DLD1 (cell line): ENCODE results near the gene HLA-B.
"Not testable (repeated sequence)": the region's sequence is repeated elsewhere in the genome, so short reads cannot be mapped to it uniquely, and the experiment has no call there.

Experiments used
- in situ Hi-C: cut with HindIII; loops from 2 replicates; pipeline ENCODE4 v1.10.0; 2017; ENCODE audit warnings: low sequenced_read_pairs

HLA-B gene

GRCh38 chr6:31385041-31385440 lies 28.1 kb upstream of the HLA-B start:
- in situ Hi-C loops: no loop called here

- in situ Hi-C loops: no loop called here
Observed at GRCh38 chr6:31383149-31383548, 26.2 kb upstream of the HLA-B start.

DNA sequence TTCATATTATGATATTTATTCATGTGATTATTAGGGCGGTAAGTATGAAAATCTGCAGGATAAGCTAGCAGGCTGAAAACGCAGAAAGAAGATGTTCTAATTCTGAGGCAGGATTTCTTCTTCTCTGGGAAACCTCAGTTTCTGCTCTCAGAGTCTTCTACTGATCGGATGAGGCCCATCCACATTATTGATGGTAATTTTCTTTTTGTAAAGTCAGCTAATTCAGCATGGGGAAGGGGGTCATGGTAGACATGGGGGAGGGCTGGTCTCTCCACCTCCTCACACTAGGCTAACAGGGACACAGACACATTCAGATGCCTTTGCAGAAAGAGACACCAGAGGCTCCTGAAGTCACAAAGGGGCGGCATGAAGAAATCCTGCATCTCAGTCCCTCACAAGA lies 24.7 kb upstream of the HLA-B start:
- in situ Hi-C loops: no loop called here

DNA sequence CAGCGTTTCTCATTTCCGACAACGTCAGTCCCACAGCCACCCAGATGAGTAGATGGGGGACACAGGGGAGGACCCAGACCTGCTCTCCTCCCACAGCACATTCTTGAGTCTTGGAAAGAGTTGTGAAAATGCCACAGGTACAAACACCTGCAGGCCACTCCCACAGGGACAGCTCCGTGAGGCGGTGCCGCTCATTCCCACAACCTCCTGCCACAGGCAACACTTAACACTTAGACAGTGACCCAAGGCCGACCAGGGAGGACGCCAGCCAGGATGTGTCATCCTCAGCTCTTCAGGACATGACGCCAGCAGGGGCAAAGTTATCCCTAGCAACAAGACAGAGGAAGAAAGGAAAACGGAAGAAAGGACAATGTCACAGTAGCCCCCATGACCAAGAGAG lies 22.9 kb upstream of the HLA-B start:
- in situ Hi-C loops: no loop called here

- in situ Hi-C loops: no loop called here
Observed at GRCh38 chr6:31378721-31379103, 21.7 kb upstream of the HLA-B start.

DNA sequence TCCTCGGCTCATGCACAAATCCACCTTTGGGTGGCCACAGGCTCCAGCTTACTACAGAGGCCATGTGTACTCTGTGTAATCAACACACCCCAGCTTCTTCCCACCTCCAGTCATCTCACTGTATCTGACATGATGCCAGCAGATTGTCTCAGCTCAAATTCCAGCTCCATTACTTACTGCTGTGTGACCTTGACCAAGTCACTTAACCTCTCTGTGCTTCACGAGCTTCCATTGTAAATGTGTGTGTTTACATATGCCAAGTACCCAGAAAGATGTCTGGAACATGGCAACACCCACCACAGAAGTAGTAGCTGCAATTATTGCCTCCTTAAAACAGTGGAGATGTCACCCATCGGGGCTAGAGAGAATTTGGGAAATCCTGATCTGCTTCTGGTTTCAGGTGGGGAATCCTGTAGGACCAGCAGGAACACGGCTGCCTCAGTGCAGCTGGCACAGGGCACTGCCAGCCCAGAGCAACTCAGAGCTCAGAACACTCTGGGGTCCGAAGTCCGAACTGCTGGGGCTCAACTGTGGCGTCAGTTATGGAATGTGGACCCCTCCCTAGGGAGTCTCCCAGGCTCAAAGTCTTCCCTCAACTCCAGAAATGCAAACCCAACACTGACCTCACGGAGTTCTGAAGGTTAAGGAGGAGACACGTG lies 21.2 kb upstream of the HLA-B start:
- in situ Hi-C loops: no loop called here

GRCh38 chr6:31377029-31377428 lies 20.1 kb upstream of the HLA-B start:
- in situ Hi-C loops: no loop called here

- in situ Hi-C loops: no loop called here
Observed at GRCh38 chr6:31375699-31376098, 18.7 kb upstream of the HLA-B start.

GRCh38 chr6:31374118-31374517 lies 17.1 kb upstream of the HLA-B start:
- in situ Hi-C loops: not testable (repeated sequence)

DNA sequence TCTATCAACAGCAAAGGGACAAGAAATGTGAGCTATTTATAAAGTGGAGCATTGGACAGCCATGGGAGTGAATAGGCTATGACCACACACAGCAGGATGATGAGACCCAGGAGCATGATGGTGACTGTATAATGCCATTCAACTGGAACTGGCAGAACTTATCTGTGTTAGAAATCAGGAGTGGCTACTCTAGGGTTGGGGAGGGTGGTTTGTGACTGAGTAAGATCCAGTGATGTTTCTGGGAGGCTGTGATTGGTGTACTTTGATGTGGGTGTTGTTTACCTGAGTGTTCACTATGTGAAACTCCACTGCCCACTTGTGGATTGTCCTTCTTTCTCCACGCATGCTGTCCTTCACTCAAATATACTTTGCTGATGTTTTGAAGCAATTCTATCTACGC lies 11.5 kb upstream of the HLA-B start:
- in situ Hi-C loops: no loop called here

DNA sequence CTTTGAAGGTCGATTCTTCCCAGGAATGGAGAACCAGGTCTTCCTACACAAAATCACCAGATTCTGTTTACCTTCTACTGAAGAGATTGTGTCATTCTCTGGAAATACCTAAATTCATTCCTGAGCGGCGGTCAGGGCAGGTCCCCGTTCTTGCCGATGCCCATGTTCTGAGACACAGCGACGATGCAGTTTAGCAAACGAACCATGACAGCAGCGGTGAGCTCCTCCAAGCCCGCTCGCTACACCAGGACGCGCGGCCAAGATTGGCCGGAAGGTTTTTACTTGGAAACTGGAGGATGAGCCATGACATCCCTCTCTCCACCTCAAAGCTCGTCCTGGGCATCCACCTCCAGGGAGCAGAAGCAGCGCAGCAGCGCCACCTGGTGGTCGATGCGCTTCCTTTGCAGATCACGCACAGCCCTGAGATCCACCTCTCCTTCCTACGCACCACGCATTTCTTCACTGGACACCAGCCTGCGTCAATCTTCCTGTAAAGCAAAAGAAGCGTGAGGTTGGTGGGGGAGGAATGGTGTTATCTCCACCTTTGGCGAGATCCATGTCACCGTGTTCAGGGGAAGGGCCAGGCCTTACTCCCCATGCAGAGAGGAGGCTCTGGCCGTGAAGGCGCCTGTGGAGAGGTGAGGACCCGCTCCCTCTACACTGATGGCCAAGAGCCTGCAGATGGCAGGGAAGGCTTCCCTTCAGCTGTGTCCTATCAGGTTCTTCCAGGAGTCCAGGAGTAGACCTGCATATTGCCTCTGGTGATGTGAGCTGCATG lies 9.9 kb upstream of the HLA-B start:
- in situ Hi-C loops: no loop called here

DNA sequence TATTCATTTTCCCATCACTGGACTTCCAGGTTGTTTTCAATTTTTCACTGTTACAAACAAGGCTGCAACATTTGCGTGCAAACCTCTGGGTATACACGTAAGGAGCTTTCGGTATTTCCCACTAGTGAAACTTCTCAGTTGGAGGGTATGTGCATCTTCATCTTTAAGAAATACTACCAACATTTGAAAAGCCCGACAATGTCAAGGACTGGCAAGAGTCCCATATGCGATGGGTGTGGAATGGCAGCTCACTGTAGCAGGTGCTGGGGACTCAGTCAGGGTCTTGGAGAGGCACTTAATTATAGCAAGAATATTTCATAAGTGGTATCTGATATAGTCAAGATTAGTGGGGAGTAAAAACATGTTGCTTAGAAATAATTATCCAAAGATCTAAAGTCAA lies 8.9 kb upstream of the HLA-B start:
- in situ Hi-C loops: no loop called here

GRCh38 chr6:31363811-31364210 lies 6.8 kb upstream of the HLA-B start:
- in situ Hi-C loops: no loop called here

- in situ Hi-C loops: no loop called here
Observed at GRCh38 chr6:31362751-31363150, 5.8 kb upstream of the HLA-B start.

DNA sequence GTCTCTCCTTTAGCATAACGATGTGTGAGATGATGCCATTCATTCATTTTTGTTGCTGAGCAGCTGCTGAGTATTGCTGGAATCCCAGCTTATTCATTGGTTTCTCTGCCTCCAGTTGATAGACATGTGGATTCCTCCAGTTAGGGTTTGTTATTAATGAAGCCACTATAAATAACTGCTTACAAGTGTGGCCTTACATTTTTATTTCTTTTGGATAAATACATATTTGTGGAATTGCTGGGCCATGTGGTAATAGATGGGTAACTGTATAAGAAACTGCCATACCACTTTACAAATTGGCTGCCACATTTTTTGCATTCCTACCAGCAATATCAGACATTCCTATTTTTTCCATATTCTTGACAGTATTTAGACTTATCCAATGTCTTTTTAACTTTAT lies 2.6 kb upstream of the HLA-B start:
- in situ Hi-C loops: no loop called here

DNA sequence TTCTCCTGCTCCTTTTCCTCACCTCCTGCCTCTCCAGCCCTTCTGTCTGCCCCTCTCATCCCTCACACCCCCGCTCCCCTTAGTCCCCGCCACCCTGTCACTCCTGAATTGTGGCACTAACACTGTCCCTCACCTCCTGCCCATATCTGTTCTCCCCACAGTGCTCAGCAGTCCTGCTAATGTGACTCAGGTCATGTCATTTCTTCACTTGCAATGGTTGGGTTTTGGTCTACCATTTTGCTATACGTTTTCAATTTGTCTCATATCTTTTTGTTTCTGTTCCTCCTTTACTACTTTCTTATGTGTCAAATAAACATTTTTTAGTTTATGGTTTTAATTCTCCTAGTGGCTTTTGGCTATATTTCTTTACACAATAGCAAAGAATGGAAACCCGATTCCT lies 1.3 kb upstream of the HLA-B start:
- in situ Hi-C loops: no loop called here

DNA sequence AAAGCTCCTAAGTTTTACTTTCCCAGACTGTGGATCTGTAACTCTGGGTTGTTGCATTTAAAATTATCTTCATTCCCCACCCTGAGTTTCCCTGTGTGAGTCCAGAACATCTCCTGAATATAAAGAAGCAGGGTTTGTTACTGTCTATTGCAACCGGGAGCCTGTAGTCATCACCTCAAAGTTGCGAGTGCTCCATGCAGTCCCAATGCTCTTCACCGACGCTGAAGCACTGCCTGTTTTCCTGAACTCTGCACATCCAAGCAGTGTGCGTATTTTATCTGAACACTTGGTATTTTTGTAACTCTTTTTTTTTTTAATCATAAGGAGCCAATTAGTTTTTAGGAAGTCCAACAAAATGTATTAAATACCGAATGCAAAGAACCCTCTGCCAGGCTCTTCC lies 907 bp upstream of the HLA-B start:
- in situ Hi-C loops: no loop called here

DNA sequence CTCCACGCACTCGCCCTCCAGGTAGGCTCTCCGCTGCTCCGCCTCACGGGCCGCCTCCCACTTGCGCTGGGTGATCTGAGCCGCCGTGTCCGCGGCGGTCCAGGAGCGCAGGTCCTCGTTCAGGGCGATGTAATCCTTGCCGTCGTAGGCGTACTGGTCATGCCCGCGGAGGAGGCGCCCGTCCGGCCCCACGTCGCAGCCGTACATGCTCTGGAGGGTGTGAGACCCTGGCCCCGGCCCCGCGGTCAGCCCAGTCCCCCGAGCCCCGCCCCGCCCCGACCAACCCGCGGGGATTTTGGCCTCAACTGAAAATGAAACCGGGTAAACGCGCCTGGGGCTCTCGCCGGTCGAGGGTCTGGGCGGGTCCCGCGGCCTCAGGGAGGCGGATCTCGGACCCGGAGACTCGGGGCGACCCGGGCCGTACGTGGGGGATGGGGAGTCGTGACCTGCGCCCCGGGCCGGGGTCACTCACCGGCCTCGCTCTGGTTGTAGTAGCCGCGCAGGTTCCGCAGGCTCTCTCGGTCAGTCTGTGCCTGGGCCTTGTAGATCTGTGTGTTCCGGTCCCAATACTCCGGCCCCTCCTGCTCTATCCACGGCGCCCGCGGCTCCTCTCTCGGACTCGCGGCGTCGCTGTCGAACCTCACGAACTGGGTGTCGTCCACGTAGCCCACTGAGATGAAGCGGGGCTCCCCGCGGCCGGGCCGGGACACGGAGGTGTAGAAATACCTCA lies 598 bp downstream of the HLA-B start:
- in situ Hi-C loops: no loop called here

DNA sequence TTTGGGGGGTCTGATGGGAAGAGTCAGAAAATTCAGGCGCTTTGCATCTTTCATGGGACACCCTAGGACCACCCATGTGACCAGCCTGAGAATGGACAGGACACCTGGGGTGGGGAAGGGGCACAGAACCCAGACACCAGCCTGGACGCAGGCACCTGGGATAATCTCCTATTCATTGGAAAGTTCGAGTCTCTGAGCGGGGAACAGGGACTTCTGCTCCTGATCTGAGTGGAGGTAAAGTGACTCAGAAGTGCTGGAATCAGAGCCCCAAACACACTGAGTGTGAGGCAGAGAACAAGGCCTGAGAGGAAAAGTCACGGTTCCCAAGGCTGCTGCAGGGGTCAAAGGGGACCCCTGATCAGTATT lies 1.4 kb downstream of the HLA-B start:
- in situ Hi-C loops: no loop called here

DNA sequence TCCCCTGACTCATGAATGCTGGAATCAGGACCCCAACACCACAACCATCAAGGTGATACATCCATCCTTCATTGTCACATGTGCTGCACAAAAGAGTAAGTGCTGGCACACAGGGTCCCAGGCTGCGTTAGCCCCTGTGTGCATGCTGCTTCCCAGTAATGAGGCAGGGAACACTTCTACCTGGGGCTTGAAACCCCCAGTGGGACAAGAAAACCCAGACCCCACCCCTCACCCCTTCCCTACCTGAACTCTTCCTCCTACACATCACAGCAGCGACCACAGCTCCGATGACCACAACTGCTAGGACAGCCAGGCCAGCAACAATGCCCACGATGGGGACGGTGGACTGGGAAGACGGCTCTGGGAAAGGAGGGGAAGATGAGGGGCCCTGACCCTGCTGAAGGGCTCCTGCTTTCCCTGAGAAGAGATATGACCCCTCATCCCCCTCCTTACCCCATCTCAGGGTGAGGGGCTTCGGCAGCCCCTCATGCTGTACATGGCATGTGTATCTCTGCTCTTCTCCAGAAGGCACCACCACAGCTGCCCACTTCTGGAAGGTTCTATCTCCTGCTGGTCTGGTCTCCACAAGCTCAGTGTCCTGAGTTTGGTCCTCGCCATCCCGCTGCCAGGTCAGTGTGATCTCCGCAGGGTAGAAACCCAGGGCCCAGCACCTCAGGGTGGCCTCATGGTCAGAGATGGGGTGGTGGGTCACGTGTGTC lies 2.0 kb downstream of the HLA-B start:
- in situ Hi-C loops: no loop called here

DNA sequence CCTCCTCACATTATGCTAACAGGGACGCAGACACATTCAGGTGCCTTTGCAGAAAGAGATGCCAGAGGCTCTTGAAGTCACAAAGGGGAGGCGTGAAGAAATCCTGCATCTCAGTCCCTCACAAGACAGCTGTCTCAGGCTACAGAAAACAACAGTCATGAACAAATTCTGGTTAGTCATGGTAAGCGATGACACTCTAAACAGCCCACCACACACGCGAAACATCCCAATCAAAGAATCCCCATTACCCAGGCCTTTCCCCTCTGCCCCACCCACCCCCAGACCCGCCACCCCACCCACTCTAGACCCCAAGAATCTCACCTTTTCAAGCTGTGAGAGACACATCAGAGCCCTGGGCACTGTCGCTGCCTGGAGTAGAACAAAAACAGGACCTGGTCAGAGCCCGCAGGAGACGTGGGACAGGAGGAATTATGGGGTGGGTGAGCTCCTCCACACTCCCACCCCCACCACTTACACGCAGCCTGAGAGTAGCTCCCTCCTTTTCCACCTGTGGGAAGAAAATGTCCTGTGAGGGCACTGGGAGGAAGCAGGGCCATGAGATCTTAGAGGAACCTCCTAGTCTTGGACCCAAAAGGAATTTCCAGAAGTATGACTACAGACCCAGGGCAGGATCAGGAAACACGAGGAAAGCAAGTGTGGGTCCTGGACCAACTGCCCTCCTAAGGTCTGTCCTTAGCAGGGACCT lies 2.7 kb downstream of the HLA-B start:
- in situ Hi-C loops: no loop called here
